Colon (tissue), 2 donors: ENCODE results near the gene ZNF444.
"Not testable (repeated sequence)": the region's sequence is repeated elsewhere in the genome, so short reads cannot be mapped to it uniquely, and the experiment has no call there.

Experiments used
- FAIRE-seq: peaks from 2 replicates; lab custom pipeline; 2012; peaks lifted over from hg19 to GRCh38; lab: Jason Lieb, UNC
- donor health status: control.
- donor health status: control.

Gene ZNF444

GRCh38 chr19:56147307-56147706 lies 6.2 kb downstream of the ZNF444 start:
- FAIRE-seq = no peak

GRCh38 chr19:56148096-56148495 lies 7.0 kb downstream of the ZNF444 start:
- no peak for FAIRE-seq

- not testable (repeated sequence) for FAIRE-seq
Observed at GRCh38 chr19:56148955-56149655, 8.0 kb downstream of the ZNF444 start.

- no peak for FAIRE-seq
Observed at GRCh38 chr19:56149656-56150038, 8.6 kb downstream of the ZNF444 start.

GRCh38 chr19:56150358-56150757 lies 9.3 kb downstream of the ZNF444 start:
- no peak for FAIRE-seq

GRCh38 chr19:56152644-56153043 lies 11.6 kb downstream of the ZNF444 start:
- no peak for FAIRE-seq

- FAIRE-seq = no peak
Observed at GRCh38 chr19:56153507-56153906, 12.4 kb downstream of the ZNF444 start.

GRCh38 chr19:56155124-56155687 lies 14.1 kb downstream of the ZNF444 start:
- FAIRE-seq = no peak

DNA sequence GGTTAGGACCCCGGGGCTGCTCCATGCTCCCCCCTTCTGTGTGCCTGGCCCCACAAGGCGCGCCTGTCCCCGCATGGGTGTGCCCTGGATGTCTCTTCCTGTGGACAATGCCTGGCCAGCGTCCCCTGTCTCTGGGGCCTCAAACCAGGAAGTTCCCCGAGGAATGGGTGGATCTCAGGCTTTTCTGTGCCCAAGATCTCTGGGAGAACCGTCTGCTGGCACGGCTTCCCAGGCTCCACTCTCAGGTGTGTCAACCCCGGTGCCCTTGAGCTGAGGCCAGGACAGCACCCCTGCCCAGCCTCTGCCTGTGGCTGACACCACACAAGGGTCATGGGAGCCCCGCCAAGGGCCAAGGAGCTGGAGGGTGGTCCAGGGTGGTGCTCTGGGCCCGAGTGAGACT lies 15.7 kb downstream of the ZNF444 start:
- no peak for FAIRE-seq

DNA sequence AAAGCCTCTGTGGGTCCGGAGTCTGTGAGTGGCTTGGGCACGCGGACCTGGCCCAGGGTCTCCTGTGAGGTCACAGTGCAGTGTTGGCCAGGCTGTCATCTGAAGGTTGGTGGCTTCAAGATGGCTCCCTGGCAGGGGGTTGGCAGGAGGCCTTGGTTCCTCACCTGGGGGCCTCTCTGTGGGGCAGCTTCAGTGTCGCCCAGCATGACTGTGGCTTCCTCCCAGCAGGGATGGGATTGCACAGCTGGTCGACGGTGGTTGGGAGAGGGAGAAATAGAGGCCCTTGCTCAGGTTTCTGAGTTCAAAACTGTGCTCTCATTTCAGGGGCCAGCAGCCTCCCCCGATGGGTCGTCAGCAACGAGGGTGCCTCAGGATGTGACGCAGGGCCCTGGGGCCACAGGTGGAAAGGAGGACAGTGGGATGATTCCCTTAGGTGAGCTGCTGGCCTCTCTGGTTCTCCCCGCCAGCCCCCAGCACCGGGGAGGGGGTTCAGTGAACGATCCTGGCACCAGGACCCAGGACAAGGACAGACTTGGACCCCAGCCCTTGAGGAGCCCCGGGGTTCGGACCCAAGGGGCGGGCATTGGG lies 17.2 kb downstream of the ZNF444 start:
- FAIRE-seq = no peak

DNA sequence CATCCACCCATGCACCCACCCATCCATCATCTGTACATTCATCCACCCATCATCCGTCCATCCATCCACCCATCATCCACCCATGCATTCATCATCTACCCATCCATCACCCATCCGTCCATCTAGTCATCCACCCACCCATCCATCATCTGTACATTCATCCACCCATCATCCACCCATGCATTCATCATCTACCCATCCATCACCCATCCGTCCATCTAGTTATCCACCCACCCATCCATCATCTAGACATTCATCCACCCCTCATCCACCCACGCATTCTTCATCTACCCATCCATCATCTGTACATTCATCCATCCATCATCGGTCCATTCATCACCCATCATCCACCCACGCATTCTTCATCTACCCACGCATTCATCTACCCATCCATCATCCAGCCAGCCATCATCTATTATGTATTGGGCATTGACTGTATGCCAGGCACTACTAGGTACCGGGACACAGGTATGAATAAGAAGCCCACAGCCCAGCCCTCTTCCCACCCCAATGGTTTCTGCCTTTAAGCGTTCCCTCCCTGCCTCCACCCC lies 18.0 kb downstream of the ZNF444 start:
- no peak for FAIRE-seq

DNA sequence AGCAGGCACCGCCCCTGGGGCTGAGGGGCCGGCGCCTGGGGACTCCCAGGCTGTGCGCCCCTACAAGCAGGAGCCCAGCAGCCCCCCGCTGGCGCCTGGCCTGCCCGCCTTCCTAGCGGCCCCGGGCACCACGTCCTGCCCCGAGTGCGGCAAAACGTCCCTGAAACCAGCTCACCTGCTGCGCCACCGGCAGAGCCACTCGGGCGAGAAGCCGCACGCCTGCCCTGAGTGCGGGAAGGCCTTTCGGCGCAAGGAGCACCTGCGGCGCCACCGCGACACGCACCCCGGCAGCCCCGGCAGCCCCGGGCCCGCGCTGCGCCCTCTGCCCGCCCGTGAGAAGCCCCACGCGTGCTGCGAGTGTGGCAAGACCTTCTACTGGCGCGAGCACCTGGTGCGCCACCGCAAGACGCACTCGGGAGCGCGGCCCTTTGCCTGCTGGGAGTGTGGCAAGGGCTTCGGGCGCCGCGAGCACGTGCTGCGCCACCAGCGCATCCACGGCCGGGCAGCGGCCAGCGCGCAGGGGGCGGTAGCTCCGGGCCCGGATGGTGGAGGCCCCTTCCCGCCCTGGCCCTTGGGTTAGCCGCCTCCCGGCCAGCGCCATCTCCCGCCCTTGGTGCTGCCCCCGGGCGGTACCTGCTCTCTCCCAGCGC lies 18.7 kb downstream of the ZNF444 start:
- FAIRE-seq = no peak

- no peak for FAIRE-seq
Observed at GRCh38 chr19:56161534-56161933, 20.4 kb downstream of the ZNF444 start.

DNA sequence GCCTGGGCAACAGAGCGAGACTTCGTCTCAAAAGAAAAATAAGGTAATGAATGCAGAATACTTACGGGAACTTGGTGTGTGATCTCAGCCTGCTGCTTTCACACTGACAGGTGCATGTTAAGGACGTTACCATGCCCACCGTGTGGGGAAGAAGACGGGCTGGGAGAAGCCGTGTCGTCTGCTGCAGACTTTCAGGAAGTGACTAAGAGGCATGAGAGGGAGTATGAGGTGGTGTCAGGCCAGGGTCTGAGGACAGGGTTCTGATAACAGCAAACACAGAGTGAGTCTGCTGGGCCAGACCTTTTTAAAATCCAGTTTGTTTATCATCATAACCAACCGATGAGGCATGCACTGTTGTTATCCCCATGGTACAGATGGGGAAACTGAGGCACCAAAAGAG lies 21.2 kb downstream of the ZNF444 start:
- FAIRE-seq = no peak

DNA sequence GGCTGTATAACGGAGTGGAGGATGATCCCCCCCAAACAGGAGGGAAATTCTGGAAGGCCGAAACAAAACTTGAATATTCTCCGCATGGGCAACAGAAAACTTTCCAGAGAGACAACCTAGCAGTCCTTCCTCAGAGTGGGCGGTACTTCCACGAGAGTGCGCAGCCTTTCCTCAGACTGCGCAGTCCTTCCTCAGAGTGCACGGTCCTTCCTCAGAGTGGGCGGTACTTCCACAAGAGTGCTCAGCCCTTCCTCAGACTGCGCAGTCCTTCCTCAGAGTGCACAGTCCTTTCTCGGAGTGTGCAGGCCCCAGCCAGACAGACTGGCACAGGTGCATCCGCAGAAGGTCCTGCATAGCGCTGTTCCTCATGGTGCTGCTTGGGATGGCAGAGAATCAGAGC lies 22.0 kb downstream of the ZNF444 start:
- FAIRE-seq = no peak

- no peak for FAIRE-seq
Observed at GRCh38 chr19:56167064-56167578, 26.0 kb downstream of the ZNF444 start.

DNA sequence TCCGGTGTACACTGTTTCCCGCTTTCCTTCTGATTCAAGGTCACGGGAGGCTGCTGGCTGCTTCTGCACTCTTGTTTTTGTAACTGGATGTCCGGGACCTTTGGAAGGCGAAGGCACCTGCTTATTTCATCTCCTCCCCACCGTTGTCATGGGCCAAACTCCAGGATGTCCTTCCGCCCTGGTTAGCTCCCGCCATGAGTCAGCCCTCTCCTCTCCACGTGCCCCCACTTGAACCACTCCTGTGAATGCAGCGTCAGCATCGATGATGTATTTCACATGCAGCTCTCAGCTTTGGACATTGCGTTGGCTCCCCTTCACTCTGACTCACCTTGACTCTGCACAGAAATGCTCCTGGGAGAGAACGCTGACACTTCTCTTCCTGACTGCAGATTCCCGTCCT lies 29.2 kb downstream of the ZNF444 start:
- no peak for FAIRE-seq

GRCh38 chr19:56174086-56174485 lies 33.0 kb downstream of the ZNF444 start:
- no peak for FAIRE-seq

DNA sequence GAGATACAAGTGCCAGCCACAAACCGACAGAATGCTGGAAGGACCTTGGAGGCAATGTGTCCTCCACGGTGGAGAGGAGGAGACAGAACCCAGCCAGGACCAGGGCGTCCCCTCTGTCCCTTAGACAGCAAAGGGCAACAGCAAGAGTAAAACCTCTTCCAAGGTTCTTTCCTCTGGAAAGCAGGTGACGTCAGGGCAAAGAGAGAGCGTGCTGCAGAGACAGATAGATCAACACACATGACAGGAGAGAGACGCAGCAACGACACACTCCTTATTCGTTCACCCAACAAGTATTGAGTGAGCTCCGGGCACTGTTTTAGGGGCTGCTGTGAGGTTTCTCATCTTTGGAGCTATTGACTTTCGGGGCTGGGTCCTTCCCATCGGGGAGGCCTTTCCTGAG lies 33.5 kb downstream of the ZNF444 start:
- no peak for FAIRE-seq

DNA sequence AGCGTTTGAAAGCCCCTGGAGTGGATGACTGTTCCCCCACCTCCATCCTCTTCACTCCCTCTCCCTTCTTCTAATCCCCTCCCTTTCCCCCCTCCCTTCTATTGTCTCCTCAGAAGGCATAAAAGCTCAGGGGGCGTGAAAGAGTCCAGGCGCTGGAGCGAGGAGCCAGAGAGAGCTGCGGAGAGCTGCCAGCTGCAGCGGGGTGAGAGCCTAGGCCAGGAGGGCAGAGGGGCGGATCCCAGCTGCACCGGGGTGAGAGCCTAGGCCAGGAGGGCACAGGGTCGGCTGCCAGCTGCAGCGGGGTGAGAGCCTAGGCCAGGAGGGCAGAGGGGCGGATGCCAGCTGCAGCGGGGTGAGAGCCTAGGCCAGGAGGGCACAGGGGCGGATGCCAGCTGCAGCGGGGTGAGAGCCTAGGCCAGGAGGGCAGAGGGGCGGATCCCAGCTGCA lies 34.8 kb downstream of the ZNF444 start, which contains the start of gene GALP:
Gene GALP (plus strand): TSS at position 148 of the 447 bp plus-strand sequence. CDS start 1,101 bp downstream, outside the sequence.
- FAIRE-seq = not testable (repeated sequence)

DNA sequence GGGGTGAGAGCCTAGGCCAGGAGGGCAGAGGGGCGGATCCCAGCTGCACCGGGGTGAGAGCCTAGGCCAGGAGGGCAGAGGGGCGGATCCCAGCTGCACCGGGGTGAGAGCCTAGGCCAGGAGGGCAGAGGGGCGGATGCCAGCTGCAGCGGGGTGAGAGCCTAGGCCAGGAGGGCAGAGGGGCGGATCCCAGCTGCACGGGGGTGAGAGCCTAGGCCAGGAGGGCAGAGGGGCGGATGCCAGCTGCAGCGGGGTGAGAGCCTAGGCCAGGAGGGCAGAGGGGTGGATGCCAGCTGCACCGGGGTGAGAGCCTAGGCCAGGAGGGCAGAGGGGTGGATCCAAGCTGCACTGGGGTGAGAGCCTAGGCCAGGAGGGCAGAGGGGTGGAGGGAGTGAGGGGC lies 35.2 kb downstream of the ZNF444 start:
- FAIRE-seq = not testable (repeated sequence)

- no peak for FAIRE-seq
Observed at GRCh38 chr19:56176881-56177280, 35.8 kb downstream of the ZNF444 start.
